Mesendoderm (in vitro differentiated cells): ENCODE measurements around the gene ITGA11.

ENCODE experiments used
- DNase-seq: peaks from one replicate; pipeline ENCODE4 v3.0.0; 2013
- H2AK5ac ChIP-seq: 2 replicates; pipeline ENCODE4 v1.6.1; 2013; ENCODE audit warnings: low read length, inconsistent platforms
- H2BK120ac ChIP-seq: 2 replicates; pipeline ENCODE4 v1.6.1; 2013; ENCODE audit warnings: low read depth, mild to moderate bottlenecking, low read length, moderate library complexity, mixed read lengths
- H2BK15ac ChIP-seq: replicated peaks from 2 replicates; pipeline ENCODE4 v1.6.1; 2013; ENCODE audit warnings: low read depth, mild to moderate bottlenecking, moderate library complexity
- H2BK5ac ChIP-seq: 2 replicates; pipeline ENCODE4 v1.6.1; 2013; ENCODE audit warnings: low read length, inconsistent platforms
- H3K18ac ChIP-seq: 2 replicates; pipeline ENCODE4 v1.6.1; 2013; ENCODE audit warnings: mild to moderate bottlenecking, low read length, mixed read lengths
- H3K23ac ChIP-seq: one replicate; pipeline ENCODE4 v1.6.1; 2013; ENCODE audit warnings: low read length
- H3K27ac ChIP-seq: 2 replicates; pipeline ENCODE4 v1.5.1; 2013; ENCODE audit warnings: low read depth, mild to moderate bottlenecking, inconsistent platforms, low read length, moderate library complexity
- H3K27me3 ChIP-seq: 2 replicates; pipeline ENCODE4 v1.6.1; 2013; ENCODE audit warnings: low read length, control low read depth, mild to moderate bottlenecking, inconsistent platforms; ENCODE audit not compliant: insufficient read depth, poor library complexity
- H3K36me3 ChIP-seq: 2 replicates; pipeline ENCODE4 v1.6.1; 2013; ENCODE audit warnings: low read length, inconsistent platforms; ENCODE audit not compliant: control insufficient read depth, insufficient read depth
- H3K4ac ChIP-seq: one replicate; pipeline ENCODE4 v1.6.1; 2013; ENCODE audit warnings: low read depth, mild to moderate bottlenecking, low read length, moderate library complexity
- H3K4me1 ChIP-seq: 2 replicates; pipeline ENCODE4 v1.6.1; 2013; ENCODE audit warnings: low read depth, low read length, inconsistent platforms; ENCODE audit not compliant: control insufficient read depth
- H3K4me2 ChIP-seq: 2 replicates; pipeline ENCODE4 v1.6.1; 2013; ENCODE audit warnings: low read length
- H3K4me3 ChIP-seq: 2 replicates; pipeline ENCODE4 v1.5.1; 2013; ENCODE audit warnings: mild to moderate bottlenecking, low read length
- H3K56ac ChIP-seq: one replicate; pipeline ENCODE4 v1.6.1; 2013; ENCODE audit warnings: low read length
- H3K79me1 ChIP-seq: 2 replicates; pipeline ENCODE4 v1.6.1; 2013; ENCODE audit warnings: low read length, inconsistent platforms
- H3K79me2 ChIP-seq: 2 replicates; pipeline ENCODE4 v1.6.1; 2013; ENCODE audit warnings: mild to moderate bottlenecking, low read length; ENCODE audit not compliant: control insufficient read depth, insufficient read depth
- H3K9ac ChIP-seq: 2 replicates; pipeline ENCODE4 v1.6.1; 2013; ENCODE audit warnings: low read length, inconsistent platforms
- H4K5ac ChIP-seq: one replicate; pipeline ENCODE4 v1.6.1; 2013; ENCODE audit warnings: low read length
- H4K8ac ChIP-seq: one replicate; pipeline ENCODE4 v1.6.1; 2013; ENCODE audit warnings: low read depth, mild to moderate bottlenecking, control low read depth, low read length, moderate library complexity
- WGBS: extraction: QIAGEN DNeasy Blood & Tissue Kit; methylation state at CpG from one replicate; pipeline ENCODE4 v1.1.7; 2013; ENCODE audit warnings: low lambda C conversion rate, missing lambda C conversion rate; ENCODE audit not compliant: insufficient coverage; ENCODE audit errors: extremely low coverage; 5-methylcytosine and 5-hydroxymethylcytosine counted together

Gene ITGA11

DNA sequence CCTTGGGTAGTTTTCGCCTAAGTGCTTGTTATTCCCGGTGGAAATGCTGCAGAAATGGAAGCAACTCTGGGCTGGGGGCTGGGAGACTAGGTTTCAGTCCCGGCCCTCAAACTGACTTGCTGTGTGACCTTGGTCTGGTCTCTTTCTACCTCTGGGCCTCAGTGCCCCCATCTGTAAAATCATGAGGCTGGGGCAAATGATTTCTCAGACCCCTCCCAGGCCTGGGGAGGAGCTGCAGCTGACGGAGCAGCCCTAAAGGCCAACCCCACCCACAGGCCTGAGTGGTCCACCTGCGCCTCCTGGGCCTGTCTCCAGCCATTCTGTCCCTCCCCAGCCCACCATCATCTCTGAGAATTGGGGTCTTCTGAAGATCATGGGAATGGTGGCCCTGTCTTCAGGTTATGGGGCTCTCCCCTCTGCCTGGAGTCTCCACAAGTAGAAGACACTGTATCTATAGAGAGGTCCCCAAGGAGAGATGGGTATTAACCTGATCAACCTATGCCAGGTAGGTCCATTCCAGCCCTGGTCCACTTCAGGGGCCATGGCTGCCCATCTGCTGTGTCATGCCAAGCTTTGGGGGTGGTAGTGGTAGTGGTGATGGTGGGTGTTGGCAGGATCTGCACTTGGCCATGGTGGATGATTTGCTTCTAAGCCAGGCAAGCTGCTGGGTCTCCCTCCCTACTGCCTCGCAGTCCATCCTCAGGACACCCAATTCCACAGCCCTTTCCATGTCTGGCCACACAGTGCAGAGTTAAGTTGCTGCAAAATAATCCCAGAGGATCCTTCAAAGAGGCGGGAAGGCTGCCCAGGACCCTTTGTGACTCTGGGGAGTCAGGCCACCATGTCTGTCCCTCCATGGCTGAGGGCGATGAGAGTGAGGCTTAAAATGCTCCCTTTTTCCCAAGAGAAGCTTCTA, 46.0 kb downstream of the ITGA11 start:
- Histone ChIP-seq H4K5ac (no peak overlapping the region), H2BK120ac (no peak overlapping the region), H2AK5ac (no peak overlapping the region), H3K4ac (no peak overlapping the region), H3K4me2 (no peak overlapping the region), H3K18ac (no peak overlapping the region), H3K27ac (no peak overlapping the region), H3K79me2 (no peaks in the 10 kb centered on the region), H3K79me1 (no peaks in the 10 kb centered on the region), H3K23ac (no peak overlapping the region), H4K8ac (no peak overlapping the region), H3K27me3 (no peaks in the 10 kb centered on the region), H3K4me3 (no peak overlapping the region), H3K4me1 (peaks cover 3% of the 10 kb centered on the region), H3K56ac (no peak overlapping the region), H3K36me3 (no peaks in the 10 kb centered on the region), H2BK15ac (no peak overlapping the region), H2BK5ac (no peak overlapping the region), H3K9ac (no peak overlapping the region)
- WGBS: no CpG with 5 or more reads among the region's 8 CpGs
- DNase-seq: no peak

GRCh38 chr15:68385240-68385561, 46.8 kb downstream of the ITGA11 start:
- no peak overlapping the region for H3K4ac ChIP-seq
- H3K56ac ChIP-seq: no peak overlapping the region
- no CpG with 5 or more reads among the region's 3 CpGs for WGBS
- H3K4me1 ChIP-seq: no peaks in the 10 kb centered on the region
- no peak overlapping the region for H3K23ac ChIP-seq
- H3K79me1 ChIP-seq: no peaks in the 10 kb centered on the region
- H3K18ac ChIP-seq: no peak overlapping the region
- DNase-seq: no peak
- H3K79me2 ChIP-seq: no peaks in the 10 kb centered on the region
- no peak overlapping the region for H3K9ac ChIP-seq
- no peak overlapping the region for H2BK120ac ChIP-seq
- H4K8ac ChIP-seq: no peak overlapping the region
- no peaks in the 10 kb centered on the region for H3K36me3 ChIP-seq
- no peak overlapping the region for H4K5ac ChIP-seq
- no peak overlapping the region for H2BK15ac ChIP-seq
- no peaks in the 10 kb centered on the region for H3K27me3 ChIP-seq
- H3K4me3 ChIP-seq: no peak overlapping the region
- no peak overlapping the region for H2AK5ac ChIP-seq
- no peak overlapping the region for H2BK5ac ChIP-seq
- no peak overlapping the region for H3K27ac ChIP-seq
- no peak overlapping the region for H3K4me2 ChIP-seq

DNA sequence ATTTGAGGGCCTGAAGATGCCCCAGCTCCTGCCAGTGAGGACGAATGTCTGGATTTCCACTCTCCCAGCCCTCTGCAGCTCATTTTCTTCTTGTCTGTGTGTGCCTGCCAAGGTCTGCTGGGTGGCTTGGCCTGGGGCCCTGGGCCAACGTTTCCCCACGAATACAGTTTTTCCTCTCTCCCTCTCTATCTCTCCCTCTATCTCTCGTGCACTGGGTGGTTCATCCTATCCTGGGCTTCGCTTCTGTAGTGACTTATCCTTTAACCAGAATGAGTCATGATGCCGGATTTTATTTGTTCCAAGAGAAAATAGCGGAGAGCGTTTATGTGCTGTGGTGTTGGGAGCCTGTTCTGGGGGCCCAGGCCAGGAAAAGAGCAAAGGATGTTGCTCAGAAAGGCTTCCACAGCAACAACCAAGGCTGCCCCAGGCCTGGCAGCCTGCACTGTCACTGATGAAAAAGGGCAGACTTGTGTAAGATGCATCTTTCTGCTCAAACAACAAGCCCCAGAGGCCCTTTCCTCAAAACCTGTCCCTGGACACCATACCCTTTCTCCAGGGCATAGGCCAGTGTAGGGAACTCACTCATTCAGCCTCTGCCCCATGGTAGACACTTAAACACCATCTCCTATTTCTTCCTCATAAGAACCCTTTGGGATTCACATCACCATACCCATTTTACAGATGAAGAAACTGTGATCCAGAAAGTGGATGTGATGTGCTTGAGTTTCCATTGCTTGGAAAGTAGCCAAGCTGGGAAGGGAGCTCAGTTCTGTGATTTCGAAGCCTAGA, 47.3 kb downstream of the ITGA11 start:
- WGBS: no CpG with 5 or more reads among the region's 9 CpGs
- Histone ChIP-seq H3K79me1 (no peaks in the 10 kb centered on the region), H3K4ac (no peak overlapping the region), H4K8ac (no peak overlapping the region), H2BK15ac (no peak overlapping the region), H3K4me2 (no peak overlapping the region), H3K79me2 (no peaks in the 10 kb centered on the region), H3K4me1 (no peaks in the 10 kb centered on the region), H2BK120ac (no peak overlapping the region), H3K18ac (no peak overlapping the region), H2AK5ac (no peak overlapping the region), H3K27me3 (no peaks in the 10 kb centered on the region), H3K9ac (no peak overlapping the region), H4K5ac (no peak overlapping the region), H3K23ac (no peak overlapping the region), H2BK5ac (no peak overlapping the region), H3K36me3 (no peaks in the 10 kb centered on the region), H3K27ac (no peak overlapping the region), H3K56ac (no peak overlapping the region), H3K4me3 (no peak overlapping the region)
- DNase-seq: no peak

DNA sequence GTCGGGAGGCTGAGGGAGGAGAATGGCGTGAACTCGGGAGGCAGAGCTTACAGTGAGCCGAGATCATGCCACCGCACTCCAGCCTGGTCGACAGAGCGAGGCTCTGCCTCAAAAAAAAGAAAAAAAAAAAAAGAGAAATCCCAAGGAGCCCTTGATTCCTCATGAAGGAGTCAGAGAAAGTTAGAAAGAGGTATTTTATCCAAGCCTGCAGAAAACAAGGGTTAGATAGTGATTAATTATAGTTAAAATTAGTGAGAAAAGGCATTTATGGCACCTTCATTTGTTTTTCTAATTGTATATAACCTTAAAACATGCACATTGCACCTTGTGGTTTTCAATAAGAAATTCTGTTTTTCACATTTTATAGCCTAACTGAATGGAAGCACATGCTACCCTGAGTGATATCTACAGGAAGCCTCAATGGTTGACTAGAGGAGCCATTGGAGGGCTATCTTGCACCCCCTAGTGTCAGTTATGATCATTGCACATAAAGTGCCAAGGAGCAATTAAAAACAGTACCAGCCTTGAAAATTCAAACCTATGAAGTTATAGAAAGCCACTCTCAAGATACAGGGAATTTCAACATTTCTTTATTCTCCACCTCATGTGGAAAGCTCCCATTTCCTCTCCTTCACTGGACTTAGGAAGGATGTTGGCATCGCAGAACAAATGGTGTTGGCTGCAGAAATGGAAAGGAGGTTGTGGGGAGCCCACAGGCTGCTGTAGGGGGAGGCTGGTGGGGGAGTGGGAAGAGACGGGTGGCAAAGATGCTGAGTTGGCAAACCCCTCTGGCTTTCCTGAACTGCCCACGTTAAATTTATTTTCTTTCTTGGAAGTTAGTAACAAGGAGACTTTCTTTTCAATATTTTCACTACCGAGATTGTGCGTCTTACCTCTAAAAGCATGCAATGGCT, 48.5 kb downstream of the ITGA11 start:
- Histone ChIP-seq H2AK5ac (no peak overlapping the region), H3K9ac (no peak overlapping the region), H3K4ac (no peak overlapping the region), H3K18ac (no peak overlapping the region), H3K27me3 (no peaks in the 10 kb centered on the region), H3K79me1 (no peaks in the 10 kb centered on the region), H3K4me2 (no peak overlapping the region), H2BK15ac (no peak overlapping the region), H3K4me1 (no peaks in the 10 kb centered on the region), H3K36me3 (no peaks in the 10 kb centered on the region), H3K23ac (no peak overlapping the region), H3K27ac (no peak overlapping the region), H3K79me2 (no peaks in the 10 kb centered on the region), H3K4me3 (no peak overlapping the region), H3K56ac (no peak overlapping the region), H4K8ac (no peak overlapping the region), H2BK120ac (no peak overlapping the region), H4K5ac (no peak overlapping the region), H2BK5ac (no peak overlapping the region)
- DNase-seq: peak; percentile 54
- WGBS: no CpG with 5 or more reads among the region's 12 CpGs

DNA sequence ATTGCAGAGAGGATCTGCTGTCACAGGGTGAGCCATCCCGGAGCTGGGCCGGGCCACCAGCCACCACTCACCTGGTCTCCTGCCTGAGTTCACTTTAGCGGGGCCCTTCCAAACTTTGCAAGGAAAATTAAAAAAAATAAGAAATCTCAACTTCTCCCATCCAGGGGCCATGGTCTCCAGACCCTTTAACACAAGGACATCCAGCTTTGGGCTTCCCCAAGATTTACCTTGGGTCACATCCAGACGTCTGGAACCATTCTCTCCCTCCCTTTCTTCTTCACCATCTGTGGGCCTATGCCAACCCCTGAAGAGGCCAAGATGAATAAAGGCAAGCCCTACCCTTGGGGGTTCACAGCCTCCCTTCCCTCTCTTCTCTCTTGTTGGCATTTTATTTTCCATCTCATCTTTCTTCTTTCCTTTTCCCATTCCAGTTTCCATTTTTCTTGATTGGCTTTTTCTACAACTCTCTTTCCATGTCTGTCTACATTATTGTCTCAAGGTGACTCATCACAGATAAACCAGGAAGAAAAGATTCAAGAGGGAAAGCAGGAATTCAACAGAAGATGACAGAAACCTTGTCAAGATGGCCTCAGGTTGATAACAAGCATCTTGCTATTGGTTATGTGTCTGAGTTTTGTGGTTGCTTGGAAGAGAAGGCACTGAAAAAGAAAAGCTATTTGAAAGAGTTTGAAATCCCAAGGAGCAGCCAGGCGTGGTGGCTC, 49.5 kb downstream of the ITGA11 start:
- no peak overlapping the region for H4K5ac ChIP-seq
- WGBS: no CpG with 5 or more reads among the region's 5 CpGs

More for the DNA sequence above, 49.5 kb downstream of the ITGA11 start:
- Histone ChIP-seq H2BK5ac (no peak overlapping the region), H3K4me3 (no peak overlapping the region), H3K9ac (no peak overlapping the region), H3K23ac (no peak overlapping the region), H2AK5ac (no peak overlapping the region), H3K56ac (no peak overlapping the region), H3K27ac (no peak overlapping the region), H3K4me2 (no peak overlapping the region), H2BK120ac (no peak overlapping the region), H3K79me1 (no peaks in the 10 kb centered on the region), H3K79me2 (no peaks in the 10 kb centered on the region), H3K4me1 (no peaks in the 10 kb centered on the region), H3K18ac (no peak overlapping the region), H3K27me3 (no peaks in the 10 kb centered on the region), H4K8ac (no peak overlapping the region), H2BK15ac (no peak overlapping the region), H3K4ac (no peak overlapping the region), H3K36me3 (no peaks in the 10 kb centered on the region)
- DNase-seq: no peak
